ENCODE measurements around the gene TNFAIP3.

DNA sequence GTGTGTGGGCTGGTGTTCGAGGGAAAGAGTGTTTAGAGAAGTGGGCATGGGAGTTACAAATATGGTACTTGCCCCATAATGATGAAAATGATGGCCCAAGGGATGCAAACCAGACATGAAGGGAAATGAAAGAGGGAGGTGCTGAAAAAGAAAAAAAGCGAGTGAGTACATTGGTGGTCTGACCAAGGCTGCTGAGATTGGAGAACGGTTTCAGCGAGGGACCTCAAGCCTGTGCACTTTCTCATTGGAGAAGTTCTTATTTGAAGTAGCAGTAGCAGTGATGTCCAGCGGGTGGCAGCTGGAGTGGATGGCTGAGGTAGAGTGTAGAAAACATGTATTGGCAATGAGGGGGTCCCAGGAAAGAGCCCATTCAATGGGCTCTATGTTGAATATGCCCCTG, 54.8 kb downstream of the TNFAIP3 start:
- TF ChIP-seq CTCF (IDR thresholded peaks at IDR 0.05): no peak
- TF ChIP-seq POLR2A (IDR thresholded peaks at IDR 0.05): no peak

Data from uterus (tissue), 2 donors.